OCI-LY3 (cell line): ENCODE data around the gene GFRA1.
"Not testable (repeated sequence)": the region's sequence is repeated elsewhere in the genome, so short reads cannot be mapped to it uniquely, and the experiment has no call there.

Experiments used
- EZH2phosphoT487 ChIP-seq: fragments of 200-600 bp; shearing (Covaris generic); IDR thresholded peaks from 2 replicates; pipeline ENCODE4 v1.6.1; 2018; ENCODE audit warnings: antibody characterized with exemption, mixed run types, low read depth
- TF ChIP-seq, protein P1 (sequence below): fragments of 200-600, 300-600 bp; sonication (generic); IDR thresholded peaks from 2 replicates; pipeline ENCODE4 v1.5.1; 2014; ENCODE audit warnings: antibody characterized with exemption, low read length, low read depth

DNA sequence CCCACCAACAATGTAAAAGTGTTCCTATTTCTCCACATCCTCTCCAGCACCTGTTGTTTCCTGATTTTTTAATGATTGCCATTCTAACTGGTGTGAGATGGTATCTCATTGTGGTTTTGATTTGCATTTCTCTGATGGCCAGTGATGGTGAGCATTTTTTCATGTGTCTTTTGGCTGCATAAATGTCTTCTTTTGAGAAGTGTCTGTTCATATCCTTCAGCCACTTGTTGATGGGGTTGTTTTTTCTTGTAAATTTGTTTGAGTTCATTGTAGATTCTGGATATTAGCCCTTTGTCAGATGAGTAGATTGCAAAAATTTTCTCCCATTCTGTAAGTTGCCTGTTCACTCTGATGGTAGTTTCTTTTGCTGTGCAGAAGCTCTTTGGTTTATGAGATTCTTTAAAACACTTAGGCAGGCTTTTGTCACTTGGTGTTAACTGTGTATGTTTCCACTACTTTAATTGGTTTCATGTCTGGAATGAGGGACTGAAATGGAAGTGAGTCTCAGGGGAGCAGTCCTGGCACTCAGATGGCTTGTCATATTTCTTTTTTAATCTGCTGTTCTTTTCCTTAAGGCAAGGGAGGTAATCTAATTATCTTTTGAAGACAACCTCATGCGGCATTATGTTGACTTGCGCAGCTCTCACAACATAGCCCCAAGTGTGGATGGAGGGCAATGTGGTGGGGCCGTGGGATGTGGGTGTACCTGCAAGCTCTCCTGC, 219.8 kb downstream of the GFRA1 start:
- TF ChIP-seq, protein P1, sequence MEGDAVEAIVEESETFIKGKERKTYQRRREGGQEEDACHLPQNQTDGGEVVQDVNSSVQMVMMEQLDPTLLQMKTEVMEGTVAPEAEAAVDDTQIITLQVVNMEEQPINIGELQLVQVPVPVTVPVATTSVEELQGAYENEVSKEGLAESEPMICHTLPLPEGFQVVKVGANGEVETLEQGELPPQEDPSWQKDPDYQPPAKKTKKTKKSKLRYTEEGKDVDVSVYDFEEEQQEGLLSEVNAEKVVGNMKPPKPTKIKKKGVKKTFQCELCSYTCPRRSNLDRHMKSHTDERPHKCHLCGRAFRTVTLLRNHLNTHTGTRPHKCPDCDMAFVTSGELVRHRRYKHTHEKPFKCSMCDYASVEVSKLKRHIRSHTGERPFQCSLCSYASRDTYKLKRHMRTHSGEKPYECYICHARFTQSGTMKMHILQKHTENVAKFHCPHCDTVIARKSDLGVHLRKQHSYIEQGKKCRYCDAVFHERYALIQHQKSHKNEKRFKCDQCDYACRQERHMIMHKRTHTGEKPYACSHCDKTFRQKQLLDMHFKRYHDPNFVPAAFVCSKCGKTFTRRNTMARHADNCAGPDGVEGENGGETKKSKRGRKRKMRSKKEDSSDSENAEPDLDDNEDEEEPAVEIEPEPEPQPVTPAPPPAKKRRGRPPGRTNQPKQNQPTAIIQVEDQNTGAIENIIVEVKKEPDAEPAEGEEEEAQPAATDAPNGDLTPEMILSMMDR = not testable (repeated sequence)
- not testable (repeated sequence) for TF ChIP-seq EZH2phosphoT487
